MM.1S (cell line): ENCODE measurements around the gene PUM1.

Experiments
- DNase-seq: peaks from one replicate; pipeline ENCODE4 v3.0.0-alpha.2; 2015
- H2AFZ ChIP-seq: fragments of 300-600 bp; sonication (generic); 2 replicates; pipeline ENCODE4 v1.6.0; 2016; ENCODE audit warnings: antibody characterized with exemption, low read length
- H3F3A ChIP-seq: fragments of 300-600 bp; sonication (generic); 2 replicates; pipeline ENCODE4 v1.6.1; 2016; ENCODE audit warnings: mild to moderate bottlenecking, antibody characterized with exemption, low read length, moderate library complexity, mixed read lengths; ENCODE audit not compliant: insufficient read depth
- H3K27ac ChIP-seq: fragments of 300-600 bp; sonication (generic); 2 replicates; pipeline ENCODE4 v1.5.1; 2016; ENCODE audit warnings: mild to moderate bottlenecking, low read length
- H3K27me3 ChIP-seq: fragments of 300-600 bp; sonication (generic); replicated peaks from 2 replicates; pipeline ENCODE4 v1.6.0; 2016; ENCODE audit warnings: low read length; ENCODE audit not compliant: insufficient read depth
- H3K36me3 ChIP-seq: fragments of 300-600 bp; sonication (generic); replicated peaks from 2 replicates; pipeline ENCODE4 v1.6.1; 2016; ENCODE audit warnings: mild to moderate bottlenecking, low read length, mixed read lengths; ENCODE audit not compliant: insufficient read depth
- H3K4me1 ChIP-seq: fragments of 300-600 bp; sonication (generic); 2 replicates; pipeline ENCODE4 v1.6.1; 2016; ENCODE audit warnings: low read length, mixed read lengths
- H3K4me2 ChIP-seq: fragments of 300-600 bp; sonication (generic); 2 replicates; pipeline ENCODE4 v1.6.0; 2016; ENCODE audit warnings: low read depth, low read length
- H3K4me3 ChIP-seq: fragments of 300-600 bp; sonication (generic); 2 replicates; pipeline ENCODE4 v1.5.1; 2016; ENCODE audit warnings: low read length, mixed read lengths
- H3K79me2 ChIP-seq: fragments of 300-600 bp; sonication (generic); 2 replicates; pipeline ENCODE4 v1.6.1; 2016; ENCODE audit warnings: mixed run types, low read length, mixed read lengths
- H3K9ac ChIP-seq: fragments of 300-600 bp; sonication (generic); 2 replicates; pipeline ENCODE4 v1.6.1; 2016; ENCODE audit warnings: low read length, mixed read lengths
- H3K9me2 ChIP-seq: fragments of 300-600 bp; sonication (generic); replicated peaks from 2 replicates; pipeline ENCODE4 v1.6.1; 2016; ENCODE audit warnings: mild to moderate bottlenecking, low read length, mixed read lengths; ENCODE audit not compliant: insufficient read depth
- H3K9me3 ChIP-seq: fragments of 300-600 bp; sonication (generic); replicated peaks from 2 replicates; pipeline ENCODE4 v1.6.1; 2016; ENCODE audit warnings: mild to moderate bottlenecking, low read length, mixed read lengths; ENCODE audit not compliant: insufficient read depth
- H4K20me1 ChIP-seq: fragments of 300-600 bp; sonication (generic); 2 replicates; pipeline ENCODE4 v1.6.1; 2016; ENCODE audit warnings: mild to moderate bottlenecking, low read length, moderate library complexity, mixed read lengths; ENCODE audit not compliant: insufficient read depth
- EZH2 ChIP-seq: fragments of 300-600 bp; sonication (generic); optimal IDR thresholded peaks from 2 replicates; pipeline ENCODE3; 2017; ENCODE audit warnings: low read depth, mild to moderate bottlenecking, antibody characterized with exemption, low read length, mixed read lengths
- EZH2phosphoT487 ChIP-seq: fragments of 300-600 bp; sonication (generic); IDR thresholded peaks from 2 replicates; pipeline ENCODE4 v1.6.1; 2018; ENCODE audit warnings: antibody characterized with exemption, low read length
- TF ChIP-seq, protein P1 (sequence below): fragments of 300-600 bp; sonication (generic); IDR thresholded peaks from 2 replicates; pipeline ENCODE4 v1.5.1; 2016; ENCODE audit warnings: antibody characterized with exemption, low read length, mixed read lengths

The PUM1 gene

DNA sequence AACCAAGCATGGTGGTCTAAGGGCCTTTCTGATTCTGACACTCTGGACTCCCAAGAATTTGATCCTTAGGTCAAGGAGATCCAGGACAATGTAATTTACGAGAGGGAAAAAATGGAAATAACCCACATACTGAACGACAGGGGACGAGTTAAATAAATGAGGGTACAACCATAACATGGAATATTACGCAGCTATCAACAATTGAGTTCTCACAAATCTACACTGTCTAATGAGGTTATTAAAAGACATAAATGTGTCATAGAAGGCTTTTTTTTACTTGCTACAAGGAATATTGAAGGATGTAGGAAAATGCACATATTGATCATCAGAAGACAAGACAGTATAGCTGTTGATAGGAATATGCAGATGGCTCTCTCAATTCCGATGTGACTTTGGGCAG is 180.8 kb downstream of the PUM1 start:
- Histone ChIP-seq H3K9ac (no peak overlapping the region), H3K4me2 (no peak overlapping the region), H3K9me3 (no peaks in the 10 kb centered on the region), H3F3A (no peaks in the 10 kb centered on the region), H3K36me3 (no peaks in the 10 kb centered on the region), H3K4me3 (no peak overlapping the region), H3K4me1 (no peaks in the 10 kb centered on the region), H3K79me2 (no peaks in the 10 kb centered on the region), H4K20me1 (no peaks in the 10 kb centered on the region), H3K9me2 (no peaks in the 10 kb centered on the region), H3K27ac (no peak overlapping the region), H3K27me3 (peaks cover 49% of the 10 kb centered on the region), H2AFZ (no peak overlapping the region)
- TF ChIP-seq, protein P1, sequence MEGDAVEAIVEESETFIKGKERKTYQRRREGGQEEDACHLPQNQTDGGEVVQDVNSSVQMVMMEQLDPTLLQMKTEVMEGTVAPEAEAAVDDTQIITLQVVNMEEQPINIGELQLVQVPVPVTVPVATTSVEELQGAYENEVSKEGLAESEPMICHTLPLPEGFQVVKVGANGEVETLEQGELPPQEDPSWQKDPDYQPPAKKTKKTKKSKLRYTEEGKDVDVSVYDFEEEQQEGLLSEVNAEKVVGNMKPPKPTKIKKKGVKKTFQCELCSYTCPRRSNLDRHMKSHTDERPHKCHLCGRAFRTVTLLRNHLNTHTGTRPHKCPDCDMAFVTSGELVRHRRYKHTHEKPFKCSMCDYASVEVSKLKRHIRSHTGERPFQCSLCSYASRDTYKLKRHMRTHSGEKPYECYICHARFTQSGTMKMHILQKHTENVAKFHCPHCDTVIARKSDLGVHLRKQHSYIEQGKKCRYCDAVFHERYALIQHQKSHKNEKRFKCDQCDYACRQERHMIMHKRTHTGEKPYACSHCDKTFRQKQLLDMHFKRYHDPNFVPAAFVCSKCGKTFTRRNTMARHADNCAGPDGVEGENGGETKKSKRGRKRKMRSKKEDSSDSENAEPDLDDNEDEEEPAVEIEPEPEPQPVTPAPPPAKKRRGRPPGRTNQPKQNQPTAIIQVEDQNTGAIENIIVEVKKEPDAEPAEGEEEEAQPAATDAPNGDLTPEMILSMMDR, result no peak
- TF ChIP-seq EZH2phosphoT487, result no peak
- no peak for TF ChIP-seq EZH2
- DNase-seq, result no peak

DNA sequence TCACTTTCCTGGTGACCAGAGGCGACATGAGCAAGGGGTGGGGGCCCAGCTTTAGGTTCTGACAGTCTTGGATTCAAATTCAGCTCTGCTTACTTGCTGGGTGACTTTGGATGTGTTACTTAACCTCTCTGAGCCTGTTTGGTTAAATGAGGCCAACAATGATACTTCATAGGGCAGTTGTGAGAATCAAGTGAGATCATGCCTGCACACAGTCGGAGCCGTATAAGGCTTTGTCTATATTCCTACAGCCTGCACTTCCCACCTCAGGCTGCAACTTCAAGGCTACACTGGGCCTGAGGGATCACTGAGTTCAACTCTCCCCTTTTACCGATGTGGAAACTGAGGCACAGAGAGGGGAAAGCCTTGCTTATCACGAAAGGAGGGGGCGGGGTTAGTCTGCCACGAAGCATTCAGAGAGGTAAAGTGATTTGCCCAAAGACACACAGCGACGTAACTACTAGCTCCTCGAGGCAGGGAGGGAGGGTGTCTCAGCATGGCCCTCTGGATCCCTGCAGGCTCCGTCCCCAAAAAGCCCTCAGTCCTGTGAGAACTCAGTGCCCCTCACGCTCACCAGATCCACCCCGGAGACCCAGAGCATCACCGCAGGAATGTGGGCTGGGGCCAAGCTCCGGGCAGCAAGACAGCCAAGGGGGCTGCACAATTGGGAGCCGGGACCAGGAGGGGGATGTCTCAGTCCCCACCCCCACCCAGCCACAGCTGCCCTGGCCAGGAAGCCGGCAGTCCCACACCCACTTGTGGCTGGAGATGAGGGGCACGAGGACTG is 181.9 kb downstream of the PUM1 start:
- no peak for DNase-seq
- no peaks in the 10 kb centered on the region for H3K9me3 ChIP-seq
- TF ChIP-seq, protein P1, result no peak
- TF ChIP-seq EZH2phosphoT487 (no peak), EZH2 (no peak)
- H3K9me2 ChIP-seq, result no peaks in the 10 kb centered on the region
- H3K4me2 ChIP-seq, result no peak overlapping the region
- no peaks in the 10 kb centered on the region for H3K4me1 ChIP-seq
- H3K79me2 ChIP-seq, result no peaks in the 10 kb centered on the region
- H2AFZ ChIP-seq, result no peak overlapping the region
- H3K27me3 ChIP-seq, result peaks cover 61% of the 10 kb centered on the region
- no peak overlapping the region for H3K9ac ChIP-seq
- no peak overlapping the region for H3K4me3 ChIP-seq
- H4K20me1 ChIP-seq, result no peaks in the 10 kb centered on the region
- no peaks in the 10 kb centered on the region for H3F3A ChIP-seq
- H3K27ac ChIP-seq, result no peak overlapping the region
- H3K36me3 ChIP-seq, result no peaks in the 10 kb centered on the region

DNA sequence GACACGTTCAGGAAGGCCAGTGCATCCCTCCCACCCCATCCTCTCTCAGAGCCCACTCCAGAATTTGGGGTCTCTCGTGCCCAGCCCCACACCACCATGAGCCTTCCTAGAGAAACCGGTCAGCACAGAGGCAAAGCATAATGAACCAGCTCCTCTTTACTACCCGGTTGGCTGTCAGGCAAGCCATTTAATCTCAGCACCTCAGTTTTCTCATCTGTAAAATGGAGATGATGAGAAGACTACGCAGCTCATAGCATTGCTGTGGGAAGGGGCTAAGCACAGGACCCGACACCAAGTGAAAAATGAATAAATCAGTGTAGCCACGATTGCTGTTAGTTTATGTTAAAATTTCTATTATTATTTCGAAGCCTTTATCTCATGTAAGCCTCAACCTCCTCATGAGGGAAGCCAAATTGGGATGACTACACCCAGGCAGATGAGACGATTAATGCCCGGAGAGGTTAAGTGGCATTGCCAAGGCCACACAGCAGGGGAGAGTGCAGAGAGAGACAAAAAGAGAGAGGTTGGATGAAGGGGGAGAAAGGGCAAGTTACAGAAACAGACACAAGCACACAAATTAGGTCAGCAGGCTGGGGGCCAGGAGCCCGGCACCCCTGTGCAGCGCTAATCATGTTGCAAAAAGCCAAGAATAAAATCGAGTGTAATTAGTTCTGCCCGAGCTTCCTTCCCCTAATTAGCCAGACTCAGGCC is 182.7 kb downstream of the PUM1 start:
- Histone ChIP-seq H2AFZ (no peak overlapping the region), H3K27ac (no peak overlapping the region), H3K9ac (no peak overlapping the region), H3K4me3 (no peak overlapping the region), H3K4me1 (no peaks in the 10 kb centered on the region), H3K9me2 (no peaks in the 10 kb centered on the region), H4K20me1 (no peaks in the 10 kb centered on the region), H3K27me3 (peaks cover 68% of the 10 kb centered on the region), H3K9me3 (no peaks in the 10 kb centered on the region), H3K4me2 (no peak overlapping the region), H3K79me2 (no peaks in the 10 kb centered on the region), H3K36me3 (no peaks in the 10 kb centered on the region), H3F3A (no peaks in the 10 kb centered on the region)
- DNase-seq, result no peak
- no peak for TF ChIP-seq EZH2
- TF ChIP-seq, protein P1, result no peak
- no peak for TF ChIP-seq EZH2phosphoT487
